Activated T-helper 17 cell treated with anti-CD3 and anti-CD28 coated beads, Interleukin-2, amount 50 U/mL, for 72 hours (primary cell): ENCODE measurements around the gene ALS2CL. TPM values are rescaled to one million over a fixed set of nuclear protein-coding genes. Genes with fewer than 3 reads are reported as not detected.
"Not testable (repeated sequence)": the region's sequence is repeated elsewhere in the genome, so short reads cannot be mapped to it uniquely, and the experiment has no call there.

ENCODE experiments used
- ATAC-seq: fragments of 150-1000 bp; cut with Tn5 transposase; replicated peaks from 2 replicates; pipeline ENCODE4 v1.10.0; 2021; ENCODE audit warnings: mild to moderate bottlenecking, moderate library complexity
- H3K27ac Mint-ChIP-seq: one replicate; pipeline ENCODE4 v1.8.0; 2022; ENCODE audit warnings: mixed read lengths
- H3K27me3 Mint-ChIP-seq: one replicate; pipeline ENCODE4 v1.8.0; 2022; ENCODE audit warnings: mixed read lengths
- H3K36me3 Mint-ChIP-seq: one replicate; pipeline ENCODE4 v1.8.0; 2022; ENCODE audit warnings: low read depth, mild to moderate bottlenecking, mixed read lengths
- H3K4me1 Mint-ChIP-seq: one replicate; pipeline ENCODE4 v1.8.0; 2022; ENCODE audit warnings: mixed read lengths
- H3K4me3 Mint-ChIP-seq: one replicate; pipeline ENCODE4 v1.8.0; 2022; ENCODE audit warnings: mild to moderate bottlenecking, mixed read lengths
- H3K9me3 Mint-ChIP-seq: one replicate; pipeline ENCODE4 v1.8.0; 2022; ENCODE audit warnings: mixed read lengths
- total RNA-seq, 2 donors: library from RNA; stranded (reverse); gene quantifications; one replicate each; pipeline ENCODE4 v1.2.3, GENCODE V29; 2022

ALS2CL gene, protein sequence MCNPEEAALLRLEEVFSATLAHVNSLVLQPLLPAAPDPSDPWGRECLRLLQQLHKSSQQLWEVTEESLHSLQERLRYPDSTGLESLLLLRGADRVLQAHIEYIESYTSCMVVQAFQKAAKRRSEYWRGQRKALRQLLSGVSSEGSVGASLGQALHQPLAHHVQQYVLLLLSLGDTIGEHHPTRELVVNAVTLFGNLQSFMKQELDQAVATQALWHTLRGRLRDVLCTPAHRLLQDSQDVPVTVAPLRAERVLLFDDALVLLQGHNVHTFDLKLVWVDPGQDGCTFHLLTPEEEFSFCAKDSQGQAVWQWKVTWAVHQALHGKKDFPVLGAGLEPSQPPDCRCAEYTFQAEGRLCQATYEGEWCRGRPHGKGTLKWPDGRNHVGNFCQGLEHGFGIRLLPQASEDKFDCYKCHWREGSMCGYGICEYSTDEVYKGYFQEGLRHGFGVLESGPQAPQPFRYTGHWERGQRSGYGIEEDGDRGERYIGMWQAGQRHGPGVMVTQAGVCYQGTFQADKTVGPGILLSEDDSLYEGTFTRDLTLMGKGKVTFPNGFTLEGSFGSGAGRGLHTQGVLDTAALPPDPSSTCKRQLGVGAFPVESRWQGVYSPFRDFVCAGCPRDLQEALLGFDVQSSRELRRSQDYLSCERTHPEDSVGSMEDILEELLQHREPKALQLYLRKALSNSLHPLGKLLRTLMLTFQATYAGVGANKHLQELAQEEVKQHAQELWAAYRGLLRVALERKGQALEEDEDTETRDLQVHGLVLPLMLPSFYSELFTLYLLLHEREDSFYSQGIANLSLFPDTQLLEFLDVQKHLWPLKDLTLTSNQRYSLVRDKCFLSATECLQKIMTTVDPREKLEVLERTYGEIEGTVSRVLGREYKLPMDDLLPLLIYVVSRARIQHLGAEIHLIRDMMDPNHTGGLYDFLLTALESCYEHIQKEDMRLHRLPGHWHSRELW
- 1 to 10 TPM in 1 of 2 donors, under 1 TPM in 1; 0.69 to 5.2 TPM for total RNA-seq

GRCh38 chr3:46693038-46693891, at the start of gene ALS2CL:
ALS2CL (minus strand) TSS chr3:46693679; CDS start chr3:46689440, 4,239 bp downstream.
- Mint-ChIP-seq H3K9me3 (no peaks in the 10 kb centered on the region), H3K4me1 (peaks cover 30% of the 10 kb centered on the region), H3K27ac (peak within 1 kb of the TSS; percentile 75), H3K4me3 (peak within 1 kb of the TSS; percentile 89), H3K27me3 (no peaks in the 10 kb centered on the region), H3K36me3 (no peaks in the 10 kb centered on the region)
- peak; percentile 72 for ATAC-seq

DNA sequence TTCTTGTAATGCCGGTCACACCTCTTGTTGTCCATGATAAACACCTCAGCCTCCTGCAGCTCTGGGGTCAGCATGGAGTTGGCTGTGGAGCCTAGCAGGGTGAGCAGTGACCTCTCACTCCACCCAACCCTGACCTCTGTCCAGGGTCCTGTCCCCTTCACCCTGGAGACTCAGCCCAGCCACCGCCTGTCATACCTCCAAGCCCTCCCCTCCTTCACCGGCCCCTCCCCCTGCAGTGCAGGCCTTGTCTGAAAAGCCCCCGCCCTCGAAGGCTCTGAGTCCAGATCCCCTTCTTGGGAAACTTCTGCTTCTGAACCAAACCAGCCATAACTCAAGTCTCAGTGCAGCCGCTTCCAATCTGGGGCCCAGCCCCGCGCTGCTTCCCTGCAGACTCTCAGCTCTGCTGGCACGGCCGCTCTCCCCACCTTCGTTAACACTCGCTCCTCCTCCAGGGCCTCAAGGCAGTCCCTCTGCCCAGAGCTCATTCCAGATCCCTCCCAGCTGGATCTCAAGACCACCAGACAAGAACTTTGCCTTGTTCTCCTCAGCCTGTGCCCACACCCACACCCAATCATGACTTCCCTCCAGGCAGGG, 49.6 kb upstream of the ALS2CL start:
- Mint-ChIP-seq H3K36me3 (no peaks in the 10 kb centered on the region), H3K4me1 (no peaks in the 10 kb centered on the region), H3K27me3 (peaks cover 3% of the 10 kb centered on the region), H3K9me3 (no peaks in the 10 kb centered on the region), H3K27ac (peak overlapping the region; percentile 56), H3K4me3 (no peak overlapping the region)
- no peak for ATAC-seq

DNA sequence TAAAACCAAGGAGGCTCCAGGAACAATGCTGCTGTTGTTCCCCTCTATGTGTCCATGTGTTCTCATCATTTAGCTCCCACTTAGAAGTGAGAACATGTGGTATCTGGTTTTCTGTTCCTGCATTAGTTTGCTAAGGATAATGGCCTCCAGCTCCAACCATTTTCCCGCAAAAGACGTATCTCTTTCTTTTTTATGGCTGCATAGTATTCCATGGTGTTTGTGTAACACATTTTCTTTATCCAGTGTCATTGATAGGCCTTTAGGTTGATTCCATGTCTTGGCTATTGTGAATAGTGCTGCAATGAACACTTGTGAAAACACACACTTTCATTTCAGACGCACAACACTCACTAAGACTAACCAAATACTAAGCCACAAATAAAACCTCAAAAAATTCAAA, 46.1 kb upstream of the ALS2CL start:
- H3K27ac Mint-ChIP-seq, H3K27me3 Mint-ChIP-seq, H3K4me1 Mint-ChIP-seq, H3K9me3 Mint-ChIP-seq, ATAC-seq, H3K4me3 Mint-ChIP-seq, H3K36me3 Mint-ChIP-seq: not testable (repeated sequence)

- Mint-ChIP-seq H3K27ac (no peak overlapping the region), H3K4me3 (no peak overlapping the region), H3K36me3 (no peaks in the 10 kb centered on the region), H3K27me3 (peaks cover 3% of the 10 kb centered on the region), H3K4me1 (no peaks in the 10 kb centered on the region), H3K9me3 (no peaks in the 10 kb centered on the region)
- no peak for ATAC-seq
Measured at GRCh38 chr3:46737329-46737731, 43.9 kb upstream of the ALS2CL start.

GRCh38 chr3:46736006-46736872, 42.8 kb upstream of the ALS2CL start:
- H3K4me3 Mint-ChIP-seq, result no peak overlapping the region
- no peaks in the 10 kb centered on the region for H3K4me1 Mint-ChIP-seq
- H3K27ac Mint-ChIP-seq, result no peak overlapping the region
- peaks cover 3% of the 10 kb centered on the region for H3K27me3 Mint-ChIP-seq
- ATAC-seq, result no peak
- H3K36me3 Mint-ChIP-seq, result no peaks in the 10 kb centered on the region
- H3K9me3 Mint-ChIP-seq, result no peaks in the 10 kb centered on the region

- no peaks in the 10 kb centered on the region for H3K36me3 Mint-ChIP-seq
- H3K27me3 Mint-ChIP-seq, result peaks cover 3% of the 10 kb centered on the region
- H3K4me3 Mint-ChIP-seq, result no peak overlapping the region
- ATAC-seq, result no peak
- H3K4me1 Mint-ChIP-seq, result no peaks in the 10 kb centered on the region
- H3K27ac Mint-ChIP-seq, result no peak overlapping the region
- H3K9me3 Mint-ChIP-seq, result no peaks in the 10 kb centered on the region
Measured at GRCh38 chr3:46734773-46735172, 41.3 kb upstream of the ALS2CL start.

- H3K4me3 Mint-ChIP-seq, result no peak overlapping the region
- H3K4me1 Mint-ChIP-seq, result no peaks in the 10 kb centered on the region
- H3K27me3 Mint-ChIP-seq, result peaks cover 9% of the 10 kb centered on the region
- ATAC-seq, result no peak
- no peaks in the 10 kb centered on the region for H3K9me3 Mint-ChIP-seq
- H3K27ac Mint-ChIP-seq, result no peak overlapping the region
- H3K36me3 Mint-ChIP-seq, result no peaks in the 10 kb centered on the region
Measured at GRCh38 chr3:46733026-46733800, 39.7 kb upstream of the ALS2CL start.

DNA sequence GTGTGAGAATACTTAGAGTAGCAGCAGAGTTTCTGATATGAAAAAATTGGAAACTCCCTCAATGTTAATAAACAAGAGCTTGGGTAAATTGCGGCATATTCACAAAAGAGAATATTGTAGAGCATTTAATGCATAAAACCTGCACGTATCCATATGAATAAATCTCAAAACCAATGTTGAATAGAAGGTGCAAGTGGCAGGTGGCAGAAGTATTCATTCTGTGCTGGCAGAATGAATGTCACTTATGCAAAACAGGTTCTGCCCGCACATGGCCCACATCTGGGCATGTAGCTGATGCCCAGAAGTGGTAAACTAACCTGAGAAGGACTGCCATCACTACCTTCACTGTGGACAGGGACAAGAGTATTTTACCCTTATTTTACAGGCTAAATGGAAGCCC, 38.3 kb upstream of the ALS2CL start:
- Mint-ChIP-seq H3K27me3 (peaks cover 6% of the 10 kb centered on the region), H3K4me1 (no peaks in the 10 kb centered on the region), H3K36me3 (no peaks in the 10 kb centered on the region), H3K4me3 (no peak overlapping the region), H3K27ac (peak overlapping the region; percentile 13), H3K9me3 (no peaks in the 10 kb centered on the region)
- ATAC-seq, result peak; percentile 89

- ATAC-seq, result no peak
- peaks cover 13% of the 10 kb centered on the region for H3K27me3 Mint-ChIP-seq
- no peaks in the 10 kb centered on the region for H3K9me3 Mint-ChIP-seq
- H3K4me1 Mint-ChIP-seq, result no peaks in the 10 kb centered on the region
- H3K4me3 Mint-ChIP-seq, result no peak overlapping the region
- H3K27ac Mint-ChIP-seq, result no peak overlapping the region
- no peaks in the 10 kb centered on the region for H3K36me3 Mint-ChIP-seq
Measured at GRCh38 chr3:46730819-46731218, 37.3 kb upstream of the ALS2CL start.

DNA sequence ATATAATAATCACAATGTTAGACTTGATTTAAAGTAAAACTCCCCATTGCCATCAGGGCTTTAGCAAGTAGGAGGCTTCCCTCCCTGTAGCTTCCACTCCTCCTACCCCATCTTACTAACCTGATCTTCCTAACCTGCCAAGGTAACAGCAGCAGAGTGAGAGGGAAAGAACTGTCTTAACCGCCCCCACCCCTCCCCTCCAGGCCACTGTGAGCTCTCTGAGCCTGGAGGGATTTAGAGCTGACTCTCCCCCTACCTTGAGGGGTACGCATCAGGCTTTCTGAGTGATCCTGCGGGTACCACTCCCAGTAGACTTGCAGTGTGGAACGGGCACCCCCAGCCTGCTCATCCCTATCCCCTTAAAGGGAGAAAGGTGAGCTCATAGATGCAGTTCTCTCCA, 35.6 kb upstream of the ALS2CL start:
- peaks cover 15% of the 10 kb centered on the region for H3K27me3 Mint-ChIP-seq
- H3K36me3 Mint-ChIP-seq, result no peaks in the 10 kb centered on the region
- H3K4me3 Mint-ChIP-seq, result no peak overlapping the region
- peak overlapping the region; percentile 34 for H3K27ac Mint-ChIP-seq
- no peaks in the 10 kb centered on the region for H3K9me3 Mint-ChIP-seq
- ATAC-seq, result no peak
- H3K4me1 Mint-ChIP-seq, result peaks cover 7% of the 10 kb centered on the region

GRCh38 chr3:46725621-46726314, 32.3 kb upstream of the ALS2CL start:
- H3K9me3 Mint-ChIP-seq, result no peaks in the 10 kb centered on the region
- peak overlapping the region; percentile 47 for H3K27ac Mint-ChIP-seq
- no peak overlapping the region for H3K4me3 Mint-ChIP-seq
- H3K36me3 Mint-ChIP-seq, result no peaks in the 10 kb centered on the region
- peaks cover 15% of the 10 kb centered on the region for H3K27me3 Mint-ChIP-seq
- peaks cover 7% of the 10 kb centered on the region for H3K4me1 Mint-ChIP-seq
- ATAC-seq, result no peak

GRCh38 chr3:46724424-46724823, 30.9 kb upstream of the ALS2CL start:
- peak; percentile 97 for ATAC-seq
- Mint-ChIP-seq H3K27me3 (peaks cover 16% of the 10 kb centered on the region), H3K4me1 (peaks cover 7% of the 10 kb centered on the region), H3K36me3 (no peaks in the 10 kb centered on the region), H3K4me3 (peak overlapping the region; percentile 17), H3K27ac (peak overlapping the region; percentile 47), H3K9me3 (no peaks in the 10 kb centered on the region)
